GM12891 (cell line): ENCODE data around the gene CAMKMT.
"Not testable (repeated sequence)": the region's sequence is repeated elsewhere in the genome, so short reads cannot be mapped to it uniquely, and the experiment has no call there.

Experiments used
- POLR2A ChIP-seq: IDR thresholded peaks from 2 replicates; pipeline ENCODE4 v1.6.1; 2011; ENCODE audit warnings: low read depth, low read length, control low read depth
- POLR2AphosphoS5 ChIP-seq: IDR thresholded peaks from 2 replicates; pipeline ENCODE4 v1.6.1; 2011; ENCODE audit warnings: low read depth, low read length, control low read depth
- TAF1 ChIP-seq: IDR thresholded peaks from 2 replicates; pipeline ENCODE4 v1.6.1; 2011; ENCODE audit warnings: low read depth, low read length, control low read depth

GRCh38 chr2:44385226-44385625 lies 23.5 kb downstream of the CAMKMT start:
- TF ChIP-seq POLR2A, POLR2AphosphoS5, TAF1: not testable (repeated sequence)
